H7 (cell line): ENCODE results near the gene UBL3. TPM values are rescaled to one million over a fixed set of nuclear protein-coding genes. Genes with fewer than 3 reads are reported as not detected.

Experiments used
- DNase-seq: peaks from one replicate; pipeline ENCODE4 v3.0.0; 2012
- H3K27me3 ChIP-seq: 2 replicates; pipeline ENCODE4 v1.6.0; 2011; ENCODE audit warnings: mild to moderate bottlenecking, low read length; ENCODE audit not compliant: control insufficient read depth, insufficient read depth
- H3K36me3 ChIP-seq: replicated peaks from 2 replicates; pipeline ENCODE4 v1.5.1; 2011; ENCODE audit warnings: low read length; ENCODE audit not compliant: control insufficient read depth, insufficient read depth
- H3K4me3 ChIP-seq: 2 replicates; pipeline ENCODE4 v1.5.1; 2011; ENCODE audit warnings: low read depth, mild to moderate bottlenecking, control low read depth, low read length, moderate library complexity; ENCODE audit not compliant: insufficient read depth
- total RNA-seq: library from RNA; depleted of rRNA; stranded (reverse); fragments of >200 nt; shearing (Covaris generic); gene quantifications from 2 replicates; pipeline ENCODE4 v1.2.3, GENCODE V29; 2014

The UBL3 gene
- total RNA-seq, 1 experiment from 2014 or later, result 17.5 TPM

GRCh38 chr13:29774830-29775229 lies 75.6 kb downstream of the UBL3 start:
- H3K27me3 ChIP-seq, result no peaks in the 10 kb centered on the region
- DNase-seq, result no peak
- no peak overlapping the region for H3K4me3 ChIP-seq
- H3K36me3 ChIP-seq, result no peaks in the 10 kb centered on the region

GRCh38 chr13:29771247-29771646 lies 79.2 kb downstream of the UBL3 start:
- Histone ChIP-seq H3K4me3 (no peak overlapping the region), H3K36me3 (no peaks in the 10 kb centered on the region), H3K27me3 (no peaks in the 10 kb centered on the region)
- DNase-seq, result no peak

- H3K36me3 ChIP-seq, result no peaks in the 10 kb centered on the region
- H3K4me3 ChIP-seq, result no peak overlapping the region
- DNase-seq, result no peak
- no peaks in the 10 kb centered on the region for H3K27me3 ChIP-seq
Measured at GRCh38 chr13:29767006-29767405, 83.4 kb downstream of the UBL3 start.

- H3K4me3 ChIP-seq, result no peak overlapping the region
- no peaks in the 10 kb centered on the region for H3K27me3 ChIP-seq
- no peak for DNase-seq
- H3K36me3 ChIP-seq, result no peaks in the 10 kb centered on the region
Measured at GRCh38 chr13:29763436-29764180, 86.8 kb downstream of the UBL3 start.

- no peak for DNase-seq
- H3K27me3 ChIP-seq, result no peaks in the 10 kb centered on the region
- H3K4me3 ChIP-seq, result no peak overlapping the region
- no peaks in the 10 kb centered on the region for H3K36me3 ChIP-seq
Measured at GRCh38 chr13:29761815-29762214, 88.6 kb downstream of the UBL3 start.

GRCh38 chr13:29761160-29761559 lies 89.3 kb downstream of the UBL3 start:
- H3K27me3 ChIP-seq, result no peaks in the 10 kb centered on the region
- no peak overlapping the region for H3K4me3 ChIP-seq
- H3K36me3 ChIP-seq, result no peaks in the 10 kb centered on the region

GRCh38 chr13:29760544-29760943 lies 89.9 kb downstream of the UBL3 start:
- H3K27me3 ChIP-seq, result no peaks in the 10 kb centered on the region
- H3K4me3 ChIP-seq, result no peak overlapping the region
- no peaks in the 10 kb centered on the region for H3K36me3 ChIP-seq
- DNase-seq, result no peak

More at GRCh38 chr13:29761160-29761559, 89.3 kb downstream of the UBL3 start:
- no peak for DNase-seq

- H3K27me3 ChIP-seq, result no peaks in the 10 kb centered on the region
- no peak for DNase-seq
Measured at GRCh38 chr13:29758531-29759114, 91.8 kb downstream of the UBL3 start.

GRCh38 chr13:29756506-29756905 lies 93.9 kb downstream of the UBL3 start:
- Histone ChIP-seq H3K4me3 (no peak overlapping the region), H3K36me3 (no peaks in the 10 kb centered on the region), H3K27me3 (no peaks in the 10 kb centered on the region)
- DNase-seq, result no peak

More at GRCh38 chr13:29758531-29759114, 91.8 kb downstream of the UBL3 start:
- Histone ChIP-seq H3K36me3 (no peaks in the 10 kb centered on the region), H3K4me3 (no peak overlapping the region)

GRCh38 chr13:29754473-29754806 lies 96.0 kb downstream of the UBL3 start:
- H3K36me3 ChIP-seq, result no peaks in the 10 kb centered on the region
- no peaks in the 10 kb centered on the region for H3K27me3 ChIP-seq
- no peak overlapping the region for H3K4me3 ChIP-seq
- peak; percentile 47 for DNase-seq

GRCh38 chr13:29753618-29754472 lies 96.6 kb downstream of the UBL3 start:
- DNase-seq, result no peak
- Histone ChIP-seq H3K27me3 (no peaks in the 10 kb centered on the region), H3K4me3 (no peak overlapping the region), H3K36me3 (no peaks in the 10 kb centered on the region)

- no peak overlapping the region for H3K4me3 ChIP-seq
- no peak for DNase-seq
Measured at GRCh38 chr13:29752175-29752574, 98.2 kb downstream of the UBL3 start.

GRCh38 chr13:29750183-29750530 lies 100.3 kb downstream of the UBL3 start:
- H3K36me3 ChIP-seq, result no peaks in the 10 kb centered on the region
- no peak for DNase-seq
- no peaks in the 10 kb centered on the region for H3K27me3 ChIP-seq

More at GRCh38 chr13:29752175-29752574, 98.2 kb downstream of the UBL3 start:
- Histone ChIP-seq H3K36me3 (no peaks in the 10 kb centered on the region), H3K27me3 (no peaks in the 10 kb centered on the region)

GRCh38 chr13:29749401-29750182 lies 100.8 kb downstream of the UBL3 start:
- DNase-seq, result no peak
- no peaks in the 10 kb centered on the region for H3K27me3 ChIP-seq
- no peak overlapping the region for H3K4me3 ChIP-seq
- H3K36me3 ChIP-seq, result no peaks in the 10 kb centered on the region

More at GRCh38 chr13:29750183-29750530, 100.3 kb downstream of the UBL3 start:
- H3K4me3 ChIP-seq, result no peak overlapping the region
